Skeletal muscle tissue (tissue), 4 donors: ENCODE data around the gene DCP2. TPM values are rescaled to one million over a fixed set of nuclear protein-coding genes. Genes with fewer than 3 reads are reported as not detected.

Experiments
- H3K27ac ChIP-seq: one replicate; pipeline ENCODE4 v1.7.0; 2013; ENCODE audit warnings: mild to moderate bottlenecking, low read depth, low read length, inconsistent platforms
- H3K27me3 ChIP-seq, 3 donors: one replicate each; pipeline ENCODE4 v1.7.0; 2013; ENCODE audit warnings: low read length in 3 of 3; ENCODE audit not compliant: control insufficient read depth in 3 of 3, insufficient read depth in 3 of 3
- H3K36me3 ChIP-seq, 3 donors: one replicate each; pipeline ENCODE4 v1.7.0; 2013; ENCODE audit warnings: low read length in 3 of 3; ENCODE audit not compliant: control insufficient read depth in 3 of 3, insufficient read depth in 3 of 3
- H3K4me1 ChIP-seq, 3 donors: one replicate each; pipeline ENCODE4 v1.7.0; 2013; ENCODE audit warnings: low read length in 3 of 3, mild to moderate bottlenecking in 3 of 3; ENCODE audit not compliant: control insufficient read depth in 3 of 3, insufficient read depth in 3 of 3
- H3K4me3 ChIP-seq, 3 donors: one replicate each; pipeline ENCODE4 v1.7.0; 2013; ENCODE audit warnings: low read length in 3 of 3
- H3K9ac ChIP-seq, 3 donors: one replicate each; pipeline ENCODE4 v1.7.0; 2013; ENCODE audit warnings: low read length in 3 of 3, mild to moderate bottlenecking in 3 of 3, moderate library complexity in 2 of 3, low read depth in 1 of 3
- H3K9me3 ChIP-seq, 3 donors: one replicate each; pipeline ENCODE4 v1.7.0; 2013; ENCODE audit warnings: low read length in 3 of 3; ENCODE audit not compliant: control insufficient read depth in 3 of 3
- total RNA-seq: library from RNA; depleted of rRNA; stranded (reverse); fragments of >200 nt; gene quantifications from one replicate; pipeline ENCODE4 v1.2.3, GENCODE V29; 2014
- donor health status: Osteomylitis.

Gene DCP2
- total RNA-seq, 1 donor from 2014 or later, result 48.5 TPM

DNA sequence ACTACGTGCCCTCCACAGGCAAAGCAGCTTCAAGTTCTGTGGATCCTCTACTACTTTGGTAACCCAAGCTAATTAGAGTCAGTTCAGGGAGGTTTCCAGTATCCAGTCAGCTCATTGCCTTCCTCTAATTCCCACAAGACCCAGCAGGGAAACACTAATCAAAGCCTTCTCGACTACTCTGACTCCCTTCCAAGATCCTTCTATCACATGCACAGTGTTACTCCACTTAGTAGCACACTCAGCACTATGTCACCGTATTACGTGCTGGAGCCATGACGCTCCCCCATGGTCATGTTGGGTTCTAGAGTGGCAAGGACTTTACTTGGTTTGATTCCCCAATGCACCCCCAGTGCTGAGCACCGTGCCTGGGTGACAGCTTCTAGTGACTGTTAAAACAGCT is 53.0 kb downstream of the DCP2 start:
- Histone ChIP-seq H3K36me3 (peaks cover 13 to 31% (median 20%) of the 10 kb centered on the region in 3 donors), H3K9me3 (no peaks in the 10 kb centered on the region), H3K27me3 (no peaks in the 10 kb centered on the region), H3K4me3 (no peak overlapping the region), H3K27ac (no peak overlapping the region), H3K9ac (no peak overlapping the region), H3K4me1 (peaks cover 0 to 6% (median 0%) of the 10 kb centered on the region in 3 donors)

GRCh38 chr5:113031104-113031503 is 54.5 kb downstream of the DCP2 start:
- peaks cover 0 to 6% (median 0%) of the 10 kb centered on the region in 3 donors for H3K4me1 ChIP-seq
- peaks cover 13 to 25% (median 20%) of the 10 kb centered on the region in 3 donors for H3K36me3 ChIP-seq
- H3K27me3 ChIP-seq, result no peaks in the 10 kb centered on the region
- H3K9ac ChIP-seq, result no peak overlapping the region
- no peaks in the 10 kb centered on the region for H3K9me3 ChIP-seq
- H3K4me3 ChIP-seq, result no peak overlapping the region
- H3K27ac ChIP-seq, result no peak overlapping the region

DNA sequence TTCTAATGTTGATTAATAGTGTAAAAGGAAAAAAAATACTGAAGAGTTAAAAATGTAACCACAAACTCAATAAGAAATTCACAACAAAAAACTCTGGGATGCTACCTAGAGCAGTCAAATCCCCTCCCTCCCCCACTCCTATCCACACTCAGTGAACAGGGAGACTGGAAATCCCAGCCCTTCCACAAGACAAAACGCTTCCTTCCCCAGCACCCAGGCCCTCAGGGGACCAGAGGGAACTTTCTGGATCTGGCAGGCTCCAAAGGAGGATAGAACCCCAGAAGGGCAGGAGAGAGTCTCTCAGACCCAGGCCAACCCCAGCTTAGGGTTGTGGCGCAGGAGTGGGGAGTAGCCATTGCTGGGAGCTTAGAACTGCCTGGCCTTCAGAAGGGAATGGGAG is 55.0 kb downstream of the DCP2 start:
- Histone ChIP-seq H3K9ac (no peak overlapping the region), H3K4me1 (peaks cover 0 to 6% (median 0%) of the 10 kb centered on the region in 3 donors), H3K4me3 (no peak overlapping the region), H3K36me3 (peaks cover 13 to 22% (median 17%) of the 10 kb centered on the region in 3 donors), H3K27me3 (no peaks in the 10 kb centered on the region), H3K9me3 (no peaks in the 10 kb centered on the region), H3K27ac (no peak overlapping the region)

DNA sequence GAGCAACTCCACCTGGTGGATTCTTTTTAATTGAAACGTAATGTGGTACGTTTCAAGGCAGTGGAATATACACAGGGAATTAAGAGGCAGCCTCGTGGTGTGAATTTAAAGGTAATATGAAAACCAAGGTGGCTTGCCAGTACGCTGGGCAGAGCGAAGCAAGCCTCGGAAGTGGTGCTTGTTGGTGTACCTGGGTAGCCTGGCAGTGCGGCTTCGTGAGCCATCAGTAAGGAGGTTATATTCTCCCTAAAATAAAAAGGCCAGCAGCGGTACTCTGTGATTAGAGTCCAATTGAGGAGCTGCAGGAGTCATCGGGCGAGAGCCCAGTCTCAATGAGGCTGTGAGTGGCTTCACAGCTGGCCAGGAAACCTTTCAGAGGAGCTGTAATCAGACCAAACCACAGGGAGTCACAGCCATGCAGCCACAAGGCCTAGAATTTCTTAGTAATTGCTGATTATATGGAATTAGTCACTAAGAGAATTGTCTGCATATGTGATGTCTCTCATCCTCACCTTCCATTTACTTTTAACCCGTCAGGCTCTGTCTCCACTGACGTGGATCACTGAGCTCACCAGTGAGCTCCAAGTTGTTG is 57.7 kb downstream of the DCP2 start:
- H3K36me3 ChIP-seq, result peaks cover 0 to 5% (median 0%) of the 10 kb centered on the region in 3 donors
- no peaks in the 10 kb centered on the region for H3K9me3 ChIP-seq
- peaks cover 0 to 6% (median 0%) of the 10 kb centered on the region in 3 donors for H3K4me1 ChIP-seq
- H3K27me3 ChIP-seq, result no peaks in the 10 kb centered on the region
- H3K27ac ChIP-seq, result peak overlapping the region; percentile 36
- no peak overlapping the region for H3K9ac ChIP-seq
- H3K4me3 ChIP-seq, result no peak overlapping the region

DNA sequence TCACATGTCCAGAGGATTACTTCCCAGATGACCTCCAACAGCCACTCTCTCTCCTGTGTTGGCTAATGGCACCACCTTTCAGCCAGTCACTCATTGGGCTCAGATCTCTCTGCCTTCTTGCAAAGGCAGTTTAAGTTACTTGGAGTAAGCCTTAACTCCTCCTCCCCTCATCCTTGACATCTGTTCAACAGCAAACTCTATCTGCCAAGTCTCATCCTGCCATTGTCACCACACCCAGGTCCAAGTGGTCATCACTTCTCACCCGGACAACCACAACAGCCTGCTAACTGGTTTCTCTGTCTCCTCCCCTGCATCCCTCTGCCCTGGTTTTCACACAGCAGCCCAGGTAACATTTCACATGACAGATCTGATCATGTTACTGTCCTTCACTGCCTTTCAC is 58.5 kb downstream of the DCP2 start:
- Histone ChIP-seq H3K27me3 (no peaks in the 10 kb centered on the region), H3K27ac (peak overlapping the region; percentile 36), H3K9ac (no peak overlapping the region), H3K36me3 (peaks cover 0 to 2% (median 0%) of the 10 kb centered on the region in 3 donors), H3K9me3 (no peaks in the 10 kb centered on the region), H3K4me3 (no peak overlapping the region), H3K4me1 (peaks cover 0 to 9% (median 0%) of the 10 kb centered on the region in 3 donors)

GRCh38 chr5:113036321-113036720 is 59.7 kb downstream of the DCP2 start:
- no peak overlapping the region for H3K27ac ChIP-seq
- no peaks in the 10 kb centered on the region for H3K9me3 ChIP-seq
- H3K9ac ChIP-seq, result no peak overlapping the region
- H3K4me3 ChIP-seq, result no peak overlapping the region
- H3K27me3 ChIP-seq, result no peaks in the 10 kb centered on the region
- H3K36me3 ChIP-seq, result peaks cover 0 to 5% (median 0%) of the 10 kb centered on the region in 3 donors
- H3K4me1 ChIP-seq, result peaks cover 0 to 15% (median 0%) of the 10 kb centered on the region in 3 donors

DNA sequence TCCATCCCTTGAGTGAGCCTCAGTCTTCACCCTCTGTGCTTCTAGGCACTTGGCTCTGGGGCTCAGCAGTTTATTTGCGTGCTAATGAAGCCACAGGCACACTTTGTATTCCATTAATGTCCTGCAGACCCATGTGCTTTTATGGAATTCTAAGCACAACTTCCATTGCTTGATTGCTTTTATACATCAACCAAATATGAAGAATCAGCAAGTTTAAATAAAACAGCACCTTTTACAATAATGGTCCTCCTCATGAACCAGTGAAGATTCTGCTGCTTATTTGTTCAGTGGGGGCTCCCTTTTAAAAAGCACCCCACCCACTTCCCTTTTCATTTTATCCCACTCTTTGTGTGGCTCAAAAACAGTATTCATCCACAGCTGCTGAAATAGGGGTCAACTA is 60.2 kb downstream of the DCP2 start:
- no peak overlapping the region for H3K9ac ChIP-seq
- peaks cover 0 to 5% (median 0%) of the 10 kb centered on the region in 3 donors for H3K36me3 ChIP-seq
- H3K9me3 ChIP-seq, result no peaks in the 10 kb centered on the region
- peaks cover 0 to 18% (median 0%) of the 10 kb centered on the region in 3 donors for H3K4me1 ChIP-seq
- H3K4me3 ChIP-seq, result no peak overlapping the region
- no peak overlapping the region for H3K27ac ChIP-seq
- H3K27me3 ChIP-seq, result no peaks in the 10 kb centered on the region

DNA sequence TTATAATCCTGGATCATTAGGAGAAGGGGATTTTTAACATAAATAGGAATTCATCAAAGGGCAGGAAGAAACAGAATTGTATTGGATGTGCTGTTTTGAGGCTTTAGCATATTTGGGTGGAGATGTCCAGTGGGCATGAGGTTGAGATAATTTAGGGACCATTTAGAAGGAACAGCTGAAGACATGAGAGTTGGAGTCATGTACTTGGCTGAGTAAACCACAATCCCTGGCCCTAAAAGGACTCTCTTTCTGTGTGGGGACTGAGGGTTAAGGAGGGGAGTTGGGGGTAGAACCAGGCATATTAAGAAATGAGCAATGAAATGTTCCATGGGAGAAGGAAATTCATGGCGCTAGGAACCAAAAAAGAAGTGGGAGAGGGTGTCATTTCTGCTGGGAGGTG is 61.5 kb downstream of the DCP2 start:
- no peaks in the 10 kb centered on the region for H3K9me3 ChIP-seq
- H3K27ac ChIP-seq, result no peak overlapping the region
- H3K4me3 ChIP-seq, result no peak overlapping the region
- H3K27me3 ChIP-seq, result no peaks in the 10 kb centered on the region
- peaks cover 0 to 5% (median 0%) of the 10 kb centered on the region in 3 donors for H3K36me3 ChIP-seq
- H3K4me1 ChIP-seq, result peaks cover 0 to 15% (median 0%) of the 10 kb centered on the region in 3 donors
- no peak overlapping the region for H3K9ac ChIP-seq

- H3K4me1 ChIP-seq, result peaks cover 0 to 13% (median 5%) of the 10 kb centered on the region in 3 donors
- H3K27me3 ChIP-seq, result no peaks in the 10 kb centered on the region
- H3K27ac ChIP-seq, result no peak overlapping the region
- H3K36me3 ChIP-seq, result peaks cover 0 to 7% (median 0%) of the 10 kb centered on the region in 3 donors
- no peaks in the 10 kb centered on the region for H3K9me3 ChIP-seq
- H3K9ac ChIP-seq, result no peak overlapping the region
- no peak overlapping the region for H3K4me3 ChIP-seq
These were observed 62.1 kb downstream of the DCP2 start for GRCh38 chr5:113038714-113039113.

GRCh38 chr5:113039229-113039933 is 62.8 kb downstream of the DCP2 start:
- Histone ChIP-seq H3K9me3 (no peaks in the 10 kb centered on the region), H3K4me3 (no peak overlapping the region), H3K9ac (no peak overlapping the region), H3K4me1 (peaks cover 0 to 13% (median 8%) of the 10 kb centered on the region in 3 donors), H3K36me3 (peaks cover 0 to 7% (median 0%) of the 10 kb centered on the region in 3 donors), H3K27ac (no peak overlapping the region), H3K27me3 (no peaks in the 10 kb centered on the region)
